Measurements from ENCODE around the gene PIAS4.

Gene PIAS4

DNA sequence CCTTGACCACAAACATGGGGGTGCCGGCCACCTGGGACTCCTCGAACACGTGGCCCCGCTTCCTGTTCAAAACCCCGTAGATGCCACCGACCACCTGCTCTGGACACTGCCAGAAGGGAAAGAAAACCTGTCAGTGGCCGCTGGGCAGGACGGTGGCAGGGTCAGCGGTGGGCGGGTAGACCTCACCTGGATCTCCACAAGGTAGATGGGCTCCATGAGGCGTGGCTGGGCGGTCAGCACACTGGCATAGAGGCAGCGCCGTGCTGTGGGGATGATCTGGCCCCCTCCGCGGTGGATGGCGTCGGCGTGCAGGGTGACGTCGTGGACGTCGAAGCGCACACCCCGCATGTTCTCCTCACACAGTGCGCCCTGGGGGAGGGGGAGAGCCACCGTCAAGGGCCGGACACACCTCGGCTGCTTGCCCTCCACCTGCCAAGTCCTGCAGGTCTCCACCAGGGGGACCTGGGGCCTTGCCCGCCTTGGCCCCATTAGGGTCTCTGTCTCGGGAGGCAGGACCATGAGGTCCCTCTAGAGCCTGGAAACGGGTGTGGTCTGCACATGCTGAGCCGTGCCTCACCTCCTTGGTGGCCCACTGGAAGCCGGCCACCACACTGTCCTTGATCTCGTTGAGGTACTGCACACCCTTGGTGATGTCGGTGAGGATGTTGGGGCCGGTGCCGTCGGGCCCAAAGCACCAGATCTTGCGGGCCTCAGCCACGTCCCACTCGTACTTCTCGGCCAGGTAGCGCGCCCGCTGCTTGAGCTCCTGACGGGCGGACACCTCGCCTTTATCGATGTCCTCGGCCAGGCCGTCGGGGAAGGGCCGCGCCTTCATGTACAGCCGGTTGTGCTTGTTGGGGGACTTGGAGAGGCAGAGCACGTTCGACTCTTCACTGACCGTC is 30.0 kb upstream of the PIAS4 start:
- FAIRE-seq = no peak

DNA sequence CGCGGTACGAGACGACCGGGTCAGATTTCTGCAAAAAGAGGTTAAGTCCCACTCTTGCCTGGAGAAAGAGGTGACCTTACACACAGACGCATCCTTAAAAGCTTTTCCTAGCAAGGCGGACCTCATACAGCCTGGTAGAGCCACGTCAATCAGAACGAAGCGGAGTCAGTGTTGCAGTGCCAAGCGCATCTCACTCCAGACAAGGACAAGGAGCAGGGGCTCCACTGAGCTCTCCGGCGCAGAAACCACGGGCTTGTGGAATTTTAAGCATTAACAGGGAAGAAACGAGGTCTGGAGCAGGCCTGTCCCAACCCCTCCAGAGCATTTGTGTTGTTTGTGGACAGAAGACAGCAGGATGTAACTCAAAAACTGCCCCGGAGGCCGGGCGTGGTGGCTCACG is 29.4 kb upstream of the PIAS4 start:
- no peak for FAIRE-seq

DNA sequence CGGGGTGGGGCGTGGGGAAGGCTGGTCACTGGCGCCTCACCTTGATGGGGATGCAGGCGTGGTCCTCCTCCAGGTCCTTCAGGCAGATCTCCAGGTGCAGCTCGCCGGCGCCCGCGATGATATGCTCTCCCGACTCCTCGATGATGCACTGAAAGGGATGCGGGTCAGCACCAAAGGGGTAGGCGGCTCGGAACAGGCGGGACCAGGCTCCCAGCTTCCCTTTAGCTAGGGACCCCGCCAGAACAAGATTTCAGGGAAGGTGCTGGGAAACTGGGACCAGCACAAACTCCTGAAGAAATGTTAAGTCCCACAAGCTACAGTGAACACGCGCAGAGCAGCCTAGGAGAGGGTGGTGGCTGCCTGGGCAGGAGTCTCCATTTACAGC is 28.3 kb upstream of the PIAS4 start:
- FAIRE-seq = no peak

DNA sequence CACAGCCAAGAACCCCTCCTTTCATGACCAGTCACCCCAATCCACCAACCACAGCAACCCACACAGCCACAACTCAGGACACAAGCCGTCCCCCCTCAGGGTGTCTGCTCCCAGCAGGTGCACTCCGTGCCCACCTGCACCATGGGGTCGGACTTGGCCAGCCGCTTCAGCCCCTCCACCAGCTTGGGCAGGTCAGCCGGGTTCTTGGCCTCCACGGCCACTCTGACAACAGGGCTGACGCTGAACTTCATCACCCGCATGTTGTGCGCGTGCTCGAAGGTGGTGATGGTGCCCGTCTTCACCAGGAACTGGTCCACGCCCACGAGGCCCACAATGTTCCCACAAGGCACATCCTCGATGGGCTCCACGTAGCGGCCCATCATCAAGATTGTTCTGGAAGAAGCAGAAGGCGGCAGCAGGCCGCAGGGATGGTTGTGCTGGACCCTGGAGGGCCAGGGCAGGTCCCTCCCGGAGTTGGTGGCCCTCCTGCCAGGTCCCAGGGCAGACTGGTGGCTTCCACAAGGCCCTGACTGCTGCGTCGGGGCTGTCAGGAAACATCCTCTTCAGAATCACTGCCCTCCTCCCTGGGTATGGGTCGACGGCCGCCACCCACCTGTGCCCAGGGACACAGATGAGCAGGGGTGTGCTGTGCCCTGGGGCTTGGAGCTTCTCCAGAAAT is 27.7 kb upstream of the PIAS4 start:
- FAIRE-seq = no peak

- no peak for FAIRE-seq
These were observed 26.9 kb upstream of the PIAS4 start for GRCh38 chr19:3980353-3981251.

DNA sequence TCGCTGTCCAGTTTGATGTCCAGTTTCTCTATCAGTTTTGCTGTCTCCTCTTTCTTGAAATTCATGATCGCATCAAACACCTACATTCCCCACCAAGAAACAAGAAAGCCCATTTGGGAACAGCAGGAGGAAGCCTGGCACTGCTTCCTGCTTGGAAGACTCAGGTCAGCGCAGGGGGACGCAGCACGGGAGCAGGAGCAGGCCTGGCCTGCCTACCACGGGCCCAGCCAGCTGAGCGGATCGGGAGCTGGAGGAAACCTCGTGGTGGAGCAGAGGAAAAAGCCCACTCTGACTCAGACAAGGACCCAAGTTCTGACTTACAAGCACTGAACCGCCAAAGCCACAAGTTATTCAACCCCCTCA is 26.2 kb upstream of the PIAS4 start:
- no peak for FAIRE-seq

DNA sequence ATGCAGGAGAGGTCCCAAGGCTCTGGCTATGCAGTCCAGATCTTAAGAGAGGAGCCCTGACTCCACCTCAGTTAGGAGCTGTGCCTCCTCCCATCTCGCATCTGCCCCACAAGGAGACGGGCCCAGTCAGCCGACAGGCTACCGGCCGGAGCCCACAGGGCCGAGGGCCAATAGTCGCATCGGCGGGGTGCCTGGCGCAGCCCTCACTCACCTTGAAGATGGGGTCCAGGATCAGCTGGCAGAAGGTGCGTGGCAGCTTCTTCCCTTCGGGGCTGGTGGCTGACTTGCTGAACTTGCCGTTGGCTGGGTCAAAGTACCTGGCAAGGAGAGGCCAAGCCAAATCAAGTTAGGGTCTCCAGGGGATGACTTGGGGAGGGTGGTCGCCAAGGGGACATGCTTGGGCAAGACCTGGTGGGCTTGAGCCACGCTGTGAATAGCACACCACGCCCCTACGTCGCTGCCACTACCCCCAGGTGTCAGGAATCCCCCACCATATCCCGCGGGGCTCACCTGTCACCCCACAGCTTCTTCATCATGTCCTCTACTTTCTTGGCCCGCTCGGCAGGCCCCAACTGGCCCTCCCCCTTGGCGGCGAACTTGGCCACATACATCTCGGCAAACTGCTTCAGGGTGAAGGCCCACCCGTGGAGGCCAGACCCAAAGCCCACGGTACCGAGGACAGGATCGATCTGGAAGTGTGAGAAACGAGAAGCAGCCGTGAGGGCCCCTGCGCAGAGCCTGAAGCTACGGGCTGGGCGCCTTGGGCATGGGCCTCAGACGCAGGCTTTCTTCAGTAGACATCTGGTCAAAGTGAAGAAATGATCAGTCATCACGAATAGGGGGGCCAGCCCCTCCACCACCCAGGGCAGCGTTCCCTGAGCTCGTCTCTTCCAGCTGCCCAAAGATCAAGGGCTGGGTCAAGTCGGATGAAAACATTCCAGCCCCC is 25.5 kb upstream of the PIAS4 start:
- FAIRE-seq = no peak

- FAIRE-seq = no peak
These were observed 24.6 kb upstream of the PIAS4 start for GRCh38 chr19:3982701-3983541.

- no peak for FAIRE-seq
These were observed 24.0 kb upstream of the PIAS4 start for GRCh38 chr19:3983542-3983914.

DNA sequence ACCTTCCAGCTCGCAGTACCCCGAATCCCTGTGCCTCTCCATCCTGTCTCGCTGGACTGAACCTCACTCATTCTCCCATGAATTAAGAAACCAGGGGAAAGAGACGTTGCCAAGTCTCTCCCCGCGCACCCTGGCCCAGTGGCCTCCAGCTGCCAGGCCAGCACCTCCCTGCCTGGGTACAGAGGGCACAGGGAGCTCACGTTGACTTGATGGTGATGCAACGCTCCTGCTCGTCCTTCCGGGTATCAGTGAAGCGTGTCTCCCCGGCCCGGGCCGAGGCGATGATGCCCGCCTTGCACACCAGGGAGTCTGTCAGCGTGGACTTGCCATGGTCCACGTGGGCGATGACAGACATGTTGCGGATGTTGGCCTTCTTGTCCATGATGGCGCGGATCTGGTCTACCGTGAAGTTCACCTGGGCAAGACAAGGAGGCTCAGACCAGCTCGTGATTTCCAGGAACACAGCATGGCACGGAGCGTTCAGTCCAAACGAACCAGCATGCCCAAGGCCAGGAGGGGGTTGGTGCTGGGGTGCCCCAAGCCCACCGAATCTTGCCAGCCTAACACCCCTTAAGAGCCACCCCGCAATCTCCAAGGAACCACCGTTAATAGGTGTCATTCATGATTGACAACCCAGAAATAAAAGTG is 23.5 kb upstream of the PIAS4 start:
- no peak for FAIRE-seq

- FAIRE-seq = no peak
These were observed 23.0 kb upstream of the PIAS4 start for GRCh38 chr19:3984584-3984907.

DNA sequence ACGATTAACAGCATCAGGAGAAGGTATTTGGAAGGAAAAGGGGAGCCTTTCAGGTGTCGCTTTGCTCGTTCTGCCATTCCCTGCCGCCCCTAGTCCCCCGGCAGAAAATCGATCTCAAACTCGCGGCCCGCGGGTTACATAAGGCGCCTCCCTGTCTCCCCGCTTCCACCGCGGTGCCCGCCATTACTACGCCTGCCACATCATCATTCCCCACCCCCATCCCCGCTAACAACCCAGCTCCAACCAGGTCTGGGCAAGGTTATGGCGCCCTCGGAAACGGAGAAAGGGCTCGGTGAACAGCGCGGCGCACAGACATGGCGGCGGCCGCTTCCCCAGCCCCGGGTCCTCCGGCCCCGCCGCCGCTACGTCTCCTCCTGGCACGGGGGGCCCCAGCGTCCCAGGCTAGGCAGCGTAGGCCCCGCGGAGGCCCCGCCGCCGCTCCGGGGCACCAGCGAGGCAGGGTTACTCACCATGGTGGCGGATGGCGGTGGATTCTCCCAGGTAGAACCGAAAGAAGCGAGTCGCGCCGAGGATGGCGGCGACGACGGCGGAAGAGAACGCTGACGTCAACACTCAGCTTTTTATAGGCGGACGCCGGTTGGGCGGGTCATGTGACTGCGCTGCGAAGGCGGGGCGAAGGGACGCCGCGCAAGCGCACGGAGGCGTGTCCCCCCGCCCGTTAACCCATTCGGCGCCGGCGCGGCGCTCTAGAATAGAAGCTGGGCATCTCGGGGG is 22.5 kb upstream of the PIAS4 start, which contains the start of gene EEF2:
TSS of gene EEF2 (minus strand) at position 556 of the 735 bp plus-strand sequence. CDS start at position 473, 83 bp downstream.
- no peak for FAIRE-seq

- no peak for FAIRE-seq
These were observed 21.8 kb upstream of the PIAS4 start for GRCh38 chr19:3985643-3986259.

- FAIRE-seq = peak; percentile 91
These were observed 21.1 kb upstream of the PIAS4 start for GRCh38 chr19:3986260-3987041.

- peak; percentile 11 for FAIRE-seq
These were observed 19.7 kb upstream of the PIAS4 start for GRCh38 chr19:3987619-3988371.

DNA sequence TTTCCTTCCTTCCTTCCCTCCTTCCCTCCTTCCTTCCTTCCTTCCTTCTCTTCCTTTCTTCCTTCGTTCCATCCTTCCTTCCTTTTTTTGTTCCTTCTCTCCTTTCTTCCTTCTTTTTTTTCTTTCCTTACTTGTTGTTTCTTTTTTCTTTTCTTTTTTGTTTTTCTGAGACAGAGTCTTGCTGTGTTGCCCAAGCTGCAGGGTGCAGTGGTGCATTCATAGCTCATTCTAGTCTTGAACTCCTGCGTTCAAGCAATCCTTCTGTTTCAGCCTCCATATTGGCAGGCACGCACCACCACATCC is 16.8 kb upstream of the PIAS4 start:
- no peak for FAIRE-seq

DNA sequence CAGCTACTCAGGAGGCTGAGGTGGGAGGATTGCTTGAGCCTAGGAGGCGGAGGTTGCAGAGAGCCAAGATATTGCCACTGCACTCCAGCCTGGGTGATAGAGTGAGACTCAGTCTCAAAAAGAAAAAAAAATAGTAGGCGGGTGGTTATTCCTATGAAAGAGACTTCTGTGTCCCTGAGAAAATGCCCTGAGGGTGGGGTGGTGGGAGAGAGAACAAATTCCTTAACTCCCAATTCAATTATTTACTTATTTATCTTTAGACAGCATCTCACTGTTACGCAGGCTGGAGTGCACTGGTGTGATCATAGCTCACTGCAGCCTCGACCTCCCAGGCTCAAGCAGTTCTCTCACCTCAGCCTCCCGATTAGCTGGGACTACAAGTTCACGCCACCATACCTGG is 11.9 kb upstream of the PIAS4 start:
- no peak for FAIRE-seq
